ENCODE data around the gene MTX1. TPM values are rescaled to one million over a fixed set of nuclear protein-coding genes. Genes with fewer than 3 reads are reported as not detected.

Gene MTX1
- total RNA-seq, 1 donor from 2014 or later = 22.6 TPM

GRCh38 chr1:155173478-155174323 lies 34.8 kb upstream of the MTX1 start, which contains the start of gene TRIM46:
Gene TRIM46, plus strand, starts transcription at chr1:155173849. Its CDS starts 118 bp downstream, at chr1:155173967.
- ATAC-seq (no peak), DNase-seq (ENCODE audit: low spot score) (peak; percentile 58)

GRCh38 chr1:155174324-155175280 lies 33.9 kb upstream of the MTX1 start:
- peak; percentile 46 for DNase-seq (ENCODE audit: low spot score)
- no peak for ATAC-seq

- ATAC-seq (no peak), DNase-seq (ENCODE audit: low spot score) (peak; percentile 43)
Observed at GRCh38 chr1:155175281-155175926, 33.1 kb upstream of the MTX1 start.

- ATAC-seq (no peak), DNase-seq (ENCODE audit: low spot score) (peak; percentile 46)
Observed at GRCh38 chr1:155175927-155176371, 32.5 kb upstream of the MTX1 start.

- ATAC-seq (peak; percentile 72), DNase-seq (ENCODE audit: low spot score) (peak; percentile 77)
Observed at GRCh38 chr1:155176544-155177071, 31.9 kb upstream of the MTX1 start.

- peak; percentile 45 for DNase-seq (ENCODE audit: low spot score)
Observed at GRCh38 chr1:155177192-155177917, 31.1 kb upstream of the MTX1 start.

GRCh38 chr1:155177918-155178281 lies 30.6 kb upstream of the MTX1 start:
- no peak for ATAC-seq
- DNase-seq (ENCODE audit: low spot score) = peak; percentile 44

More at GRCh38 chr1:155177192-155177917, 31.1 kb upstream of the MTX1 start:
- ATAC-seq = no peak

GRCh38 chr1:155178441-155179111 lies 29.9 kb upstream of the MTX1 start:
- DNase-seq (ENCODE audit: low spot score) = peak; percentile 46
- no peak for ATAC-seq

GRCh38 chr1:155179112-155180031 lies 29.1 kb upstream of the MTX1 start:
- ATAC-seq (no peak), DNase-seq (ENCODE audit: low spot score) (peak; percentile 48)

- ATAC-seq = no peak
- peak; percentile 41 for DNase-seq (ENCODE audit: low spot score)
Observed at GRCh38 chr1:155181371-155182051, 27.0 kb upstream of the MTX1 start.

GRCh38 chr1:155182052-155182550 lies 26.4 kb upstream of the MTX1 start:
- ATAC-seq = no peak

GRCh38 chr1:155183775-155184221 lies 24.7 kb upstream of the MTX1 start:
- no peak for ATAC-seq
- peak; percentile 40 for DNase-seq (ENCODE audit: low spot score)

More at GRCh38 chr1:155182052-155182550, 26.4 kb upstream of the MTX1 start:
- DNase-seq (ENCODE audit: low spot score) = no peak

- DNase-seq (ENCODE audit: low spot score) (peak; percentile 43), ATAC-seq (no peak)
Observed at GRCh38 chr1:155184351-155184811, 24.1 kb upstream of the MTX1 start.

GRCh38 chr1:155184835-155185782 lies 23.4 kb upstream of the MTX1 start:
- DNase-seq (ENCODE audit: low spot score) (peak; percentile 41), ATAC-seq (peak; percentile 57)

- no peak for ATAC-seq
- no peak for DNase-seq (ENCODE audit: low spot score)
Observed at GRCh38 chr1:155185783-155186066, 22.8 kb upstream of the MTX1 start.

GRCh38 chr1:155186067-155186793 lies 22.3 kb upstream of the MTX1 start:
- ATAC-seq (no peak), DNase-seq (ENCODE audit: low spot score) (no peak)

All from left lobe of liver (tissue), 2 donors.